Memory B cell (primary cell): Measurements from ENCODE around the gene OAT.

ENCODE experiments used
- ATAC-seq: fragments of 150-1000 bp; cut with Tn5 transposase; 2 replicates; pipeline ENCODE4 v1.10.0; 2021; ENCODE audit warnings: low read depth, mild to moderate bottlenecking, moderate library complexity
- DNase-seq, 2 donors: peaks; one replicate each; pipeline ENCODE4 v3.0.0; 2022; ENCODE audit warnings: low spot score in 2 of 2
- H3K27ac Mint-ChIP-seq: one replicate; pipeline ENCODE4 v1.8.0; 2022; ENCODE audit warnings: mild to moderate bottlenecking, moderate library complexity, mixed read lengths
- H3K27me3 Mint-ChIP-seq: one replicate; pipeline ENCODE4 v1.8.0; 2022; ENCODE audit warnings: mixed read lengths
- H3K36me3 Mint-ChIP-seq: one replicate; pipeline ENCODE4 v1.8.0; 2022; ENCODE audit warnings: mild to moderate bottlenecking, mixed read lengths
- H3K4me1 Mint-ChIP-seq: one replicate; pipeline ENCODE4 v1.8.0; 2022; ENCODE audit warnings: mixed read lengths
- H3K4me3 Mint-ChIP-seq: one replicate; pipeline ENCODE4 v1.8.0; 2022; ENCODE audit warnings: mild to moderate bottlenecking, moderate library complexity, mixed read lengths
- H3K9me3 Mint-ChIP-seq: one replicate; pipeline ENCODE4 v1.8.0; 2022; ENCODE audit warnings: mixed read lengths

Gene OAT

GRCh38 chr10:124418726-124419501 is at the start of gene OAT:
OAT (minus strand) TSS chr10:124418923; CDS start chr10:124412171, 6,752 bp downstream.
- H3K4me1 Mint-ChIP-seq = peaks cover 4% of the 10 kb centered on the region
- peak within 1 kb of the TSS; percentile 84 for H3K4me3 Mint-ChIP-seq
- ATAC-seq = peak; percentile 94
- H3K27ac Mint-ChIP-seq = peak within 1 kb of the TSS; percentile 75
- peak; percentile 91 to 94 for DNase-seq
- H3K27me3 Mint-ChIP-seq = peaks cover 3% of the 10 kb centered on the region
- no peaks in the 10 kb centered on the region for H3K9me3 Mint-ChIP-seq
- H3K36me3 Mint-ChIP-seq = no peaks in the 10 kb centered on the region

- no peak for ATAC-seq
- DNase-seq = no peak
- H3K9me3 Mint-ChIP-seq = no peaks in the 10 kb centered on the region
- H3K4me3 Mint-ChIP-seq = no peak overlapping the region
- H3K27me3 Mint-ChIP-seq = no peaks in the 10 kb centered on the region
- no peaks in the 10 kb centered on the region for H3K36me3 Mint-ChIP-seq
- H3K4me1 Mint-ChIP-seq = peaks cover 22% of the 10 kb centered on the region
- H3K27ac Mint-ChIP-seq = no peak overlapping the region
These were observed 48.4 kb upstream of the OAT start for GRCh38 chr10:124467165-124467564.

DNA sequence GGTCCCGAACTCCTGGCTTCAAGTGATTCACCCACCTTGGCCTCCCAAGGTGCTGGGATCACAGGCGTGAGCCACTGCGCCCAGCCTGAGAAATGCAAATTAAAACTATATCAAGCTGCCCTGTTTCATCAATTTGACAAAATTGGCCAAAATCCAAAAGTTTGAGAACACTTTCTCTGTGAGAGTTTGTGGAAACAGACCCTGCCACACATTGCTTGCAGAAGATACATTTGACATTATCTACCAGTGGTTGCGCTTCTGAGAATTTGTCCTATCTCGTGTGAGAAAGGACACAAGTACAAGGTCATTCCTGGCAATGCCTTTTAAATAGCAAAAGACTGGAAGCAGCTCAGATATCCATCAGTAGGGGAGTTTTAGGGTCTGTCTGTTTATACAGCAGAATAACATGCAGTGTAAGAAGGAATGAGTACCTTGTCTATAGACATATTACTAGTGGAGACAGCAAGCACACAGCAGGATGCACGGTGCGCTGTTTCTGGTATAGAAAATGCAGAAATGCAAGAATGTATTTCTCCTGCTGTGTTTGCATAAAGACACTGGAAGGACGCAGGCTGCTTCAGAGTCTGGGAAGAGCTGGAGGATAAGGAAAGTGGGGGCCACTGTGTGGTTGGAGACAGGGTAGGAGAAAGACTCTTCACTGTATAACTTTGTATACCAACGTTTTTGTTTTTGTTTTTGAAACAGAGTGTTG is 47.2 kb upstream of the OAT start:
- Mint-ChIP-seq H3K27me3 (no peaks in the 10 kb centered on the region), H3K36me3 (no peaks in the 10 kb centered on the region), H3K4me3 (no peak overlapping the region), H3K9me3 (no peaks in the 10 kb centered on the region), H3K4me1 (peaks cover 24% of the 10 kb centered on the region), H3K27ac (peak overlapping the region; percentile 89)
- ATAC-seq = no peak
- no peak for DNase-seq

- Mint-ChIP-seq H3K27me3 (no peaks in the 10 kb centered on the region), H3K27ac (peak overlapping the region; percentile 89), H3K4me1 (peaks cover 24% of the 10 kb centered on the region), H3K4me3 (peak overlapping the region; percentile 78), H3K36me3 (no peaks in the 10 kb centered on the region), H3K9me3 (no peaks in the 10 kb centered on the region)
- DNase-seq (peak in 1 of 2 donors; percentile 42), ATAC-seq (peak; percentile 44)
These were observed 46.5 kb upstream of the OAT start for GRCh38 chr10:124465003-124465776.

- no peaks in the 10 kb centered on the region for H3K36me3 Mint-ChIP-seq
- DNase-seq (no peak), ATAC-seq (no peak)
- H3K27me3 Mint-ChIP-seq = no peaks in the 10 kb centered on the region
- peak overlapping the region; percentile 78 for H3K4me3 Mint-ChIP-seq
- H3K9me3 Mint-ChIP-seq = no peaks in the 10 kb centered on the region
- H3K27ac Mint-ChIP-seq = peak overlapping the region; percentile 89
- peaks cover 24% of the 10 kb centered on the region for H3K4me1 Mint-ChIP-seq
These were observed 45.6 kb upstream of the OAT start for GRCh38 chr10:124464028-124464965.

GRCh38 chr10:124462348-124462695 is 43.6 kb upstream of the OAT start:
- DNase-seq (no peak), ATAC-seq (no peak)
- H3K4me1 Mint-ChIP-seq = peaks cover 24% of the 10 kb centered on the region
- H3K9me3 Mint-ChIP-seq = no peaks in the 10 kb centered on the region
- H3K4me3 Mint-ChIP-seq = peak overlapping the region; percentile 91
- no peaks in the 10 kb centered on the region for H3K36me3 Mint-ChIP-seq
- no peaks in the 10 kb centered on the region for H3K27me3 Mint-ChIP-seq
- H3K27ac Mint-ChIP-seq = no peak overlapping the region

GRCh38 chr10:124461642-124462347 is 43.1 kb upstream of the OAT start, which contains the start of gene LHPP:
LHPP (plus strand) TSS chr10:124461823; CDS start chr10:124461863, 40 bp downstream.
- Mint-ChIP-seq H3K9me3 (no peaks in the 10 kb centered on the region), H3K27ac (peak within 1 kb of the TSS; percentile 26), H3K4me1 (peaks cover 22% of the 10 kb centered on the region), H3K4me3 (peak within 1 kb of the TSS; percentile 91), H3K36me3 (no peaks in the 10 kb centered on the region), H3K27me3 (no peaks in the 10 kb centered on the region)
- peak; percentile 82 to 93 for DNase-seq
- ATAC-seq = peak; percentile 93

DNA sequence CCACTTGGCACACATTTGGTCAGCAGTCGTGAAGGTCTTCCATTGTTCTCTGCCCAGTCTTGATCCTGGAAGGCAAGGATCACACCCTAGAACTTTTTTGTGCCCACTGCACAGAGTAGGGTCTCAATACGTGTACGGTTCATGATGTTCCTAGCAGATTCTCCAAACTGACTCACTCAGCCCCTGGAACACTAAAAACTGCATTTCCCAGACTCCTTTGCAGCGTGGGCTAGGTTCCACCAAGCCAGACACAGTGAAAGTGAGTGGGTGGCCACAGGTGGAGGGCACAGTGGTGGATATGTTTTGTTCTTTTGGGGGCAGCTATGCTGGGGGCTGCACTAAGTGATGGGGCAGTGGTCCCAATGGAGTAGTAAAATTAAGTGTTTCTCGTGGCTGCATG is 41.4 kb upstream of the OAT start:
- no peak overlapping the region for H3K4me3 Mint-ChIP-seq
- no peaks in the 10 kb centered on the region for H3K9me3 Mint-ChIP-seq
- H3K4me1 Mint-ChIP-seq = peaks cover 16% of the 10 kb centered on the region
- ATAC-seq (no peak), DNase-seq (no peak)
- peaks cover 11% of the 10 kb centered on the region for H3K27me3 Mint-ChIP-seq
- no peaks in the 10 kb centered on the region for H3K36me3 Mint-ChIP-seq
- no peak overlapping the region for H3K27ac Mint-ChIP-seq

DNA sequence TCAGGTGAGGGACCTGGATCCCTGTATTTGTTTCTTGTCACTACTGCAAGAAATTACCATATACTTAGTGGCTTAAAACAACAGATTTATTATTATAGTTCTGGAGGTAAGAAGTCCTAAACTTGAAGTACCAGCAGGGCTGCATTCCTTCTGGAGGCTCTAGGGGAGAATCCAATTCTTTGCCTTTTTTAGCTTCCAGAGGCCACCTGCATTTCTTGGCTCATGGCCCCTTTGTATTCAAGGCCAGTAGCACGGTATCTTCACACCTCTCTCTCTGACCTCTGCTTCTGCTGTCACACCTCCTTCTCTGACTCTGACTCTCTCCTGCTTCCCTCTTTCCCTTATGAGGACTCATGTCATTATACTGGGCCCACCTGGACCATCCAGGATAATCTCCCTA is 40.7 kb upstream of the OAT start:
- Mint-ChIP-seq H3K27ac (no peak overlapping the region), H3K9me3 (no peaks in the 10 kb centered on the region), H3K36me3 (no peaks in the 10 kb centered on the region), H3K27me3 (peaks cover 14% of the 10 kb centered on the region), H3K4me3 (no peak overlapping the region), H3K4me1 (peaks cover 9% of the 10 kb centered on the region)
- no peak for ATAC-seq
- DNase-seq = no peak

GRCh38 chr10:124458889-124459288 is 40.2 kb upstream of the OAT start:
- no peak overlapping the region for H3K4me3 Mint-ChIP-seq
- H3K36me3 Mint-ChIP-seq = no peaks in the 10 kb centered on the region
- H3K27ac Mint-ChIP-seq = no peak overlapping the region
- peaks cover 5% of the 10 kb centered on the region for H3K4me1 Mint-ChIP-seq
- H3K9me3 Mint-ChIP-seq = no peaks in the 10 kb centered on the region
- peaks cover 18% of the 10 kb centered on the region for H3K27me3 Mint-ChIP-seq
- ATAC-seq (no peak), DNase-seq (no peak)

GRCh38 chr10:124458473-124458872 is 39.8 kb upstream of the OAT start:
- H3K4me3 Mint-ChIP-seq = no peak overlapping the region
- DNase-seq (no peak), ATAC-seq (no peak)
- peaks cover 5% of the 10 kb centered on the region for H3K4me1 Mint-ChIP-seq
- H3K27ac Mint-ChIP-seq = no peak overlapping the region
- H3K27me3 Mint-ChIP-seq = peaks cover 20% of the 10 kb centered on the region
- no peaks in the 10 kb centered on the region for H3K9me3 Mint-ChIP-seq
- H3K36me3 Mint-ChIP-seq = no peaks in the 10 kb centered on the region

GRCh38 chr10:124455441-124455840 is 36.7 kb upstream of the OAT start:
- H3K9me3 Mint-ChIP-seq = no peaks in the 10 kb centered on the region
- H3K4me1 Mint-ChIP-seq = peaks cover 2% of the 10 kb centered on the region
- ATAC-seq (no peak), DNase-seq (no peak)
- H3K36me3 Mint-ChIP-seq = no peaks in the 10 kb centered on the region
- H3K27me3 Mint-ChIP-seq = peaks cover 27% of the 10 kb centered on the region
- no peak overlapping the region for H3K4me3 Mint-ChIP-seq
- no peak overlapping the region for H3K27ac Mint-ChIP-seq
